MG63 (cell line): ENCODE results near the gene RUNX3. TPM values are rescaled to one million over a fixed set of nuclear protein-coding genes. Genes with fewer than 3 reads are reported as not detected.
"Not testable (repeated sequence)": the region's sequence is repeated elsewhere in the genome, so short reads cannot be mapped to it uniquely, and the experiment has no call there.

Experiments used
- DNase-seq: peaks from one replicate; pipeline ENCODE4 v3.0.0-alpha.2; 2020
- H3K27me3 ChIP-seq: fragments of 250-450 bp; sonication (Bioruptor Pico); 2 replicates; pipeline ENCODE4 v1.5.1; 2020; ENCODE audit warnings: mild to moderate bottlenecking, moderate library complexity
- H3K36me3 ChIP-seq: fragments of 250-450 bp; sonication (Bioruptor Pico); 2 replicates; pipeline ENCODE4 v1.5.1; 2020; ENCODE audit warnings: mild to moderate bottlenecking, moderate library complexity
- H3K4me3 ChIP-seq: fragments of 250-450 bp; sonication (Bioruptor Pico); 2 replicates; pipeline ENCODE4 v1.5.1; 2020; ENCODE audit warnings: mild to moderate bottlenecking, moderate library complexity
- H3K9me3 ChIP-seq: fragments of 250-450 bp; sonication (Bioruptor Pico); 2 replicates; pipeline ENCODE4 v1.5.1; 2020; ENCODE audit warnings: mild to moderate bottlenecking, moderate library complexity
- total RNA-seq: library from RNA; depleted of rRNA; stranded (reverse); fragments of >200 nt; shearing (Covaris generic); gene quantifications from 2 replicates; pipeline ENCODE4 v1.2.3, GENCODE V29; 2014; ENCODE audit warnings: low replicate concordance

RUNX3 gene
- total RNA-seq, 1 experiment from 2014 or later, result 5.8 TPM

- DNase-seq, result no peak
- H3K36me3 ChIP-seq, result peaks cover 20% of the 10 kb centered on the region
- no peaks in the 10 kb centered on the region for H3K9me3 ChIP-seq
- H3K4me3 ChIP-seq, result no peak overlapping the region
- no peaks in the 10 kb centered on the region for H3K27me3 ChIP-seq
Observed at GRCh38 chr1:24913616-24914225, 16.4 kb downstream of the RUNX3 start.

DNA sequence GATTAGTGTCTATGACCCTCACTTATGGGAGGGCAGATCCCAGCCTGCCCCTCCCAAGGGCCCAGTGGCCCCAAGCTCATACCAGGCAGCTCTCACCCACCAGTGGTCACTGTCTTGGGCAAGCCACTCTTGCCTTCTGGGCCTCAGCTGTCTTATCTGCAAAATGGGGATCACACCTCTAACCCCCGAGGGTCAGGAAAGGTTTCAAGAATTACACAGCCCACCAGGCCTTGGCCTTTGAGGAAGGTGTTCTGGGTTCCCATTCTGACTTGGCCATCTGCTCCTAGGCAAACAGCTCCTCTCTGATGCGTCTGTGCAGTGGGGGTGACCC is 16.8 kb downstream of the RUNX3 start:
- DNase-seq, result no peak
- peaks cover 19% of the 10 kb centered on the region for H3K36me3 ChIP-seq
- no peak overlapping the region for H3K4me3 ChIP-seq
- no peaks in the 10 kb centered on the region for H3K27me3 ChIP-seq
- H3K9me3 ChIP-seq, result no peaks in the 10 kb centered on the region

- peaks cover 14% of the 10 kb centered on the region for H3K36me3 ChIP-seq
- H3K27me3 ChIP-seq, result no peaks in the 10 kb centered on the region
- no peaks in the 10 kb centered on the region for H3K9me3 ChIP-seq
- no peak for DNase-seq
- no peak overlapping the region for H3K4me3 ChIP-seq
Observed at GRCh38 chr1:24912376-24913273, 17.5 kb downstream of the RUNX3 start.

- no peaks in the 10 kb centered on the region for H3K27me3 ChIP-seq
- H3K36me3 ChIP-seq, result peaks cover 10% of the 10 kb centered on the region
- H3K9me3 ChIP-seq, result no peaks in the 10 kb centered on the region
- H3K4me3 ChIP-seq, result no peak overlapping the region
- no peak for DNase-seq
Observed at GRCh38 chr1:24911651-24912155, 18.4 kb downstream of the RUNX3 start.

DNA sequence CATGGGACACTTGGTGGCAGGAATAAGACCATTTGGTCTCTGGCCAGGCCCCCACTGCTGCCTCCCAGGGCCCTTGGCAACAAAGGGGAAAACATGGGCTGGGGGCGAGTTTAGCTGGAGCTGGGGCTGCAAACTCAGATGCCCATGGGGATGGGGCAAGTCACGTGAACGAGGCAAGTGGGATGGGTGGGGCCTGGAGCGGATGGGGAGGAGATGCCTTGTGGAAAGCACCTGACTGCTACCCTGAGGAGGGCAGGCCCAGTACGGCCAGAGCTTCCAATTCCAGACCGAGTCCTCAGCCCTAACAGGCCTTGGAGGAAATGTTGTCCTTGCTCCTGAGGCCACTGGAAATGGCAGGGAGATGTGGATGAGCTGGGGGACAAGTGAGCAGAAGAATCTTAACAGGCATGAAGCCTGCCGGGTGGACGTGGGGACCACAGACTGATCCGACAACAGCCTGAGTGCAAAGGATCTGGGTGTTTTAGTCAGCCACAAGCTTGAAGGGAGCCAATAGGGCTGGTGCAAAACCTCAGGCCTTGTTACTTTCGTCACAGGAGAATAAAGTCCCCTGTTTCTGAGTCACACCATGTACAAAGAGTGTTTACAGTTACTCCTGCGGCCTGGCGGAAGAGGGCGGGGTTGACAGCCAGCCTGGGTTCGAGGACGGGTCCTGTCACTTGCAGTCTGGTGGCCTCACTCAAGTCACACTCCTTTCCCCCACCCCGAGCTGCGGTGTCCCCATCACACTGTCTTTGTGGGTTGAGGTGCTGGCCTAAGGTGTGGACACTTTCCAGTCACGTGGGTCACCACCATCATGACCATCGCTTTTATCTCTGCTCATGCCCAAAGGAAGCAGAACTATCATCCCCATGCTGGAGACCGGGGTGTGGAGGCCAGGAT is 19.1 kb downstream of the RUNX3 start:
- DNase-seq, result no peak
- Histone ChIP-seq H3K4me3 (no peak overlapping the region), H3K36me3 (peaks cover 15% of the 10 kb centered on the region), H3K9me3 (no peaks in the 10 kb centered on the region), H3K27me3 (no peaks in the 10 kb centered on the region)

DNA sequence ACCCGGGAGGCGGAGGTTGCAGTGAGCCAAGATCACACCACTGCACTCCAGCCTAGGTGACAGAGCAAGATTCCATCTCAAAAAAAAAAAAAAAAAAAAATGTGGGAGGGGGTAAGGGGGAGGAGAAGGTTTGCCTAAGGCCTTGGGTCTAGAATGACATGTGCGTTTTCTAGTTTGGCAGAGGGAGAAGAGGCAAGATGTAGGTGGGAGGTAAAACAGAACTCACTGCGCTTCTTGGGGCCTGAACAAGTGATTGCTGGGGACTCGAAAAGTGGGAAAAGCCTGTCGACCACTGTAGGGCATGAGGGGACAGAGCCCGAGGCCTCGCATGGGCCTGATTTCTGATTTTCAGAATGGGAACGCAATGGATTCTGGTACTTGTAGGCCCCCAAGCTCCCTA is 19.9 kb downstream of the RUNX3 start:
- H3K4me3 ChIP-seq, result no peak overlapping the region
- peaks cover 15% of the 10 kb centered on the region for H3K36me3 ChIP-seq
- H3K9me3 ChIP-seq, result no peaks in the 10 kb centered on the region
- H3K27me3 ChIP-seq, result no peaks in the 10 kb centered on the region
- no peak for DNase-seq

DNA sequence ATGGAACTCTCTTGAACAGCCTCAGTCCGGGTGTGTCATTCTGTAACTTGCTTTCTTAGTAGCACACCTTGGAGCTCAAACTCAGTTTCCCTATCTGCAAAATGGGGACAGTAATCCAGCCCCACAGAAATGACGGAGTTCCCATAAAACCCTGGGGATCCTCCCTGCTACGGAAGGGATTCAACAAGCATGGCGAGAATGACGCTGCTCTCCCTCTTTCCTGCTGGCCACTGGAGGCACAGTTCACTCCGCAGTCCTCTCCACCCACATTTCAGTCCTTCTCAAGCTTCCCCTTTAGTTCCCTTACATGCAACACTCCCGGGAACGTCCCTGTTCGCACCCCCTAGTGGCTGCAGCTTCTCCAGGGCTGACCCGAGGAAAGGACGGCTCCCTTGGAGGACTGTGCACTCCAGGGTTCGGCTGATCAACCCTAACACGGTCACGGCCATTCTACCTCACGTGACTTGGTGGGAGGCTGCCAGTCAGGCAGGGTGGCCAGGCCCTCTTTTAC is 20.6 kb downstream of the RUNX3 start:
- H3K4me3 ChIP-seq, result no peak overlapping the region
- peaks cover 15% of the 10 kb centered on the region for H3K36me3 ChIP-seq
- no peaks in the 10 kb centered on the region for H3K9me3 ChIP-seq
- no peaks in the 10 kb centered on the region for H3K27me3 ChIP-seq
- DNase-seq, result no peak

GRCh38 chr1:24908591-24909259 is 21.4 kb downstream of the RUNX3 start:
- Histone ChIP-seq H3K4me3 (no peak overlapping the region), H3K9me3 (no peaks in the 10 kb centered on the region), H3K27me3 (no peaks in the 10 kb centered on the region), H3K36me3 (peaks cover 9% of the 10 kb centered on the region)
- no peak for DNase-seq

DNA sequence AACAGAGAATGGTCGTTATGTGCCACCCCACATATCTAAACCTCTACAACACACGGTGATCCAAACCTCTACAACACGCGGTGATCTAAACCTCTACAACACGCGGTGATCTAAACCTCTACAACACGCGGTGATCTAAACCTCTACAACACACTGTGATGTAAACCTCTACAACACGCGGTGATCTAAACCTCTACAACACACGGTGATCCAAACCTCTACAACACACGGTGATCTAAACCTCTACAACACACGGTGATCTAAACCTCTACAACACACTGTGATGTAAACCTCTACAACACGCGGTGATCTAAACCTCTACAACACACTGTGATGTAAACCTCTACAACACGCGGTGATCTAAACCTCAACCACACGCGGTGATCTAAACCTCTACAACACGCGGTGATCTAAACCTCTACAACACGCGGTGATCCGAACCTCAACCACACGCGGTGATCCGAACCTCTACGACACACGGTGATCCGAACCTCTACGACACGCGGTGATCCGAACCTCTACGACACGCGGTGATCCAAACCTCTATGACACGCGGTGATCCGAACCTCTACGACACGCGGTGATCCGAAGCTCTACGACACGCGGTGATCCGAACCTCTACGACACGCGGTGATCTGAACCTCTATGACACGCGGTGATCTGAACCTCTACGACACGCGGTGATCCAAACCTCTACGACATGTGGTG is 22.3 kb downstream of the RUNX3 start:
- not testable (repeated sequence) for H3K9me3 ChIP-seq, H3K36me3 ChIP-seq, H3K4me3 ChIP-seq, H3K27me3 ChIP-seq, DNase-seq

DNA sequence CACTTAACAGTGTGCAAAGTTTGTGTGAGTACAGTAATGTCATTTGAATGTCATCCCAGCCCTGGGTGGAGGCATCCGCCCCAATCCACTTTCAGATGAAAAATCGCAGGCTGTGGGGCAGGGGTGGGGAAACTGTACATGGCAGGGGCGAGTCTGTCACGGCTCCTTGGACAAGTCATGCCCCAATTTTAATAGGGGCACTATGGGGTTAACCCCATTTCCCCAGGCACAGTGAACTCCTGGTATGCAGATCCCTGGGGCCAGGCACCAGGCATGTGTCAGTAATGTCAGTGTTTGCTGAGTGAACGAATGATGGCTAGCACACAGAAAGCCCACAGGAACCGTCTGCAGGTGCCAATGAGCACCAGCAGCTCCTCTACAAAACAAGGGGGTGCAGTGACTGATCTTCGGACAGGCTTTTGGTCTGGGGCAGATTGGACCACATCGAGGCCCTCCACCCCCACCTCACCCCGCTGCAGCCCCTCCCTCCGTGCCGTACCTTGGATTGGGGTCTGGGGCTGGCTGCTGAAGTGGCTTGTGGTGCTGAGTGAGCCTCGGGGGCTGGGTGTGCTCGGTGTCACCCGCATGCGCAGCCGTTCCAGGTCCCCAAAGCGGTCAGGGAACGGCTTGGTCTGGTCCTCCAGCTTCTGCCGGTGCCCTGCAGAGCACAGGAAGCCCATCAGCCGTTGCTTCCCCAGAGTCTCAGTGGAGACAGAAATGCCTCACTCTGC is 23.2 kb downstream of the RUNX3 start:
- Histone ChIP-seq H3K27me3 (no peaks in the 10 kb centered on the region), H3K4me3 (no peak overlapping the region), H3K9me3 (no peaks in the 10 kb centered on the region), H3K36me3 (peaks cover 8% of the 10 kb centered on the region)
- no peak for DNase-seq

GRCh38 chr1:24905979-24906720 is 23.9 kb downstream of the RUNX3 start:
- H3K27me3 ChIP-seq, result no peaks in the 10 kb centered on the region
- H3K36me3 ChIP-seq, result peaks cover 10% of the 10 kb centered on the region
- no peak for DNase-seq
- H3K4me3 ChIP-seq, result no peak overlapping the region
- H3K9me3 ChIP-seq, result no peaks in the 10 kb centered on the region

DNA sequence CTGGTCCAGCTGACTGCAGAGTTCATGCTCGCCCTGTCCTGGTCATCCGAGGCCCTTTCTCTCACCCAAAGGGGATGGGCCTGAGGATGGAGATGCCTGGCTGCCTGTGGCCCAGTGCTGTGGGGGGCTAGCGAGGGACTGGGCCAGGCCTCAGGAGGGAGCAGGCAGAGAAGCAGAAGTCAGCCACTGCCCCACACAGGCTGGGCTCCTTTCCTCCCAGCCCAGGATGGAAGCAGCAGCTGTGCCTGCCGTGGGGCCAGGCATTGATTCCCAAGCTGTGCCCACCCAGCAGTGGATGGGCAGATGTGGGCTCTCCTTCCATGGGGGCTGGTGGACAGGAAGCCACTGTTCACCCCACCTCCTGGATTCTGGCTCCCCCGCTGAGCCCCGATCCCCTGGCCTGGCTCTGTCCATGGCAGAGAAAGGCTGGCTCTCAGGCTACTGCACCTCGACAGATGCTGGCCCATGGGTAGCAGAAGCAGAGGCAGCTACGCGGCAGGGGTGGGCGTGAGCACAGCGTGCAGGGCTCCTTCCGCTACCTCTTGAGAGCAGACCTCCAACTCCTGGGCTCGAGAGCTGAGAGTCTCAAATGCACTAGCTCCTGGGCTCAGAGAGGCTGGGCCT is 24.6 kb downstream of the RUNX3 start:
- H3K27me3 ChIP-seq, result no peaks in the 10 kb centered on the region
- no peak overlapping the region for H3K4me3 ChIP-seq
- no peak for DNase-seq
- H3K36me3 ChIP-seq, result peaks cover 10% of the 10 kb centered on the region
- H3K9me3 ChIP-seq, result no peaks in the 10 kb centered on the region

DNA sequence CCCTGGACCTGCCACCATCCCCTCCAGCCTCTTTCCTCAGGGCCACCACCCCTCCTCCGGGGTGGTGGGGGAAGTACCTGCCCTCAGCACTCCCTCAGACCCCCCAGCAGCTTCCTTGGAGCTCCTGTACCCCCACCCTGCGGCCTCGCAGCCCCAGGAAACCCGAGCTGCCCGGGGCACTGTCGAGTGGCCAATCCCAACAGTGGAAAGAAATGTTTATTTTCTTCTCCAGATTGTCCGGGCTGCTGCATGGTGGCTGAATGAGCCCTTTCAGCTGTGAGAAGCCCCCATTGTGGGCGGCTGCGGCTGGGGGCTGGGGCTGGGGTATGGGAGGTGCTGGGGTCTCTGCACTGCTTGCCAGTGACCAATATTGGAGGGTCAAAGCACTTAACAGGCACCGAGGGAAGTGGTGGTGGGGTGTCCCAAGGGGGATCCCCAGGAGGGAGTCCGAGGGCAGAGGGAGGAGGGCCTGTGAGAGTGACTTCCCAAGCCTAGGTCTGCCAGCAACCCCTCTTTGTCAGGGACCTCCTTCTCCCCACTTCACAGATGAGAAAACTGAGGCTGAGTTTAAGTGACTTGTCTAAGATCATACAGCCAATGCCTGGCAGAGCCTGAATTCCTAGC is 25.2 kb downstream of the RUNX3 start:
- peaks cover 10% of the 10 kb centered on the region for H3K36me3 ChIP-seq
- DNase-seq, result no peak

More for the DNA sequence above, 25.2 kb downstream of the RUNX3 start:
- no peaks in the 10 kb centered on the region for H3K27me3 ChIP-seq
- H3K4me3 ChIP-seq, result no peak overlapping the region
- H3K9me3 ChIP-seq, result no peaks in the 10 kb centered on the region
